Panc1 (cell line): ENCODE data around the gene GDF11. TPM values are rescaled to one million over a fixed set of nuclear protein-coding genes. Genes with fewer than 3 reads are reported as not detected.

Source experiments
- ATAC-seq: fragments of 200-7000 bp; cut with Tn5 transposase; 2 replicates; pipeline ENCODE4 v1.9.1; 2020; ENCODE audit warnings: mild to moderate bottlenecking, moderate library complexity
- BruUV-seq: library from RNA; stranded (reverse); fragments of 400-500 nt; replicated peaks from 2 replicates; lab custom pipeline; 2021; lab: Mats Ljungman, UMichigan
- CTCF ChIA-PET: fragments of 300-600 bp; sonication (Branson Sonifier 250); formaldehyde crosslinking; loops from one replicate; lab custom pipeline; 2022; ENCODE audit warnings: antibody characterized with exemption; lab: Charles Lee
- POLR2A ChIA-PET: fragments of 300-600 bp; sonication (Branson Sonifier 250); formaldehyde crosslinking; loops from one replicate; lab custom pipeline; 2022; ENCODE audit warnings: antibody characterized with exemption; lab: Charles Lee
- DNase-seq: peaks from one replicate; pipeline ENCODE4 v3.0.0-alpha.2; 2010; ENCODE audit warnings: low read depth, low spot score
- H3K27ac ChIP-seq: 2 replicates; pipeline ENCODE4 v1.5.1; 2011; ENCODE audit warnings: mild to moderate bottlenecking, low read length, inconsistent platforms
- H3K27me3 ChIP-seq: fragments of 200-500 bp; sonication (Bioruptor generic); 2 replicates; pipeline ENCODE4 v1.6.0; 2014; ENCODE audit warnings: low read length, inconsistent platforms; ENCODE audit not compliant: control insufficient read depth, insufficient read depth
- H3K36me3 ChIP-seq: fragments of 200-500 bp; sonication (Bioruptor generic); 2 replicates; pipeline ENCODE4 v1.5.1; 2014; ENCODE audit warnings: inconsistent platforms, mild to moderate bottlenecking, low read length, moderate library complexity; ENCODE audit not compliant: control insufficient read depth, insufficient read depth
- H3K4me1 ChIP-seq: 2 replicates; pipeline ENCODE4 v1.5.1; 2011; ENCODE audit warnings: inconsistent platforms, mild to moderate bottlenecking, low read length, moderate library complexity; ENCODE audit not compliant: control insufficient read depth, insufficient read depth
- H3K4me3 ChIP-seq, 2 experiments: 2 replicates each; pipeline ENCODE4 v1.5.1; 2011 to 2012; ENCODE audit warnings: low read depth in 2 of 2, low read length in 2 of 2, mild to moderate bottlenecking in 2 of 2, inconsistent platforms in 1 of 2, moderate library complexity in 1 of 2
- H3K9me3 ChIP-seq: fragments of 200-500 bp; sonication (Bioruptor generic); 2 replicates; pipeline ENCODE4 v1.5.1; 2014; ENCODE audit warnings: low read depth, mild to moderate bottlenecking, inconsistent platforms, low read length, moderate library complexity; ENCODE audit not compliant: control insufficient read depth, insufficient read depth
- CTCF ChIP-seq: fragments of 450-650 bp; IDR thresholded peaks from 2 replicates; pipeline ENCODE4 v1.5.1; 2017; ENCODE audit warnings: mild to moderate bottlenecking
- POLR2AphosphoS5 ChIP-seq: IDR thresholded peaks from 2 replicates; pipeline ENCODE4 v1.6.1; 2012; ENCODE audit warnings: mild to moderate bottlenecking, low read depth, low read length, moderate library complexity
- REST ChIP-seq, 2 experiments: IDR thresholded peaks; 2 replicates each; pipeline ENCODE4 v1.6.1; 2011 to 2012; ENCODE audit warnings: low read depth in 2 of 2, control low read depth in 1 of 2, low read length in 1 of 2, mild to moderate bottlenecking in 1 of 2, moderate library complexity in 1 of 2; ENCODE audit not compliant: insufficient read depth in 1 of 2
- SIN3A ChIP-seq: IDR thresholded peaks from 2 replicates; pipeline ENCODE4 v1.6.1; 2012; ENCODE audit warnings: low read depth, mild to moderate bottlenecking, low read length, moderate library complexity, borderline replicate concordance; ENCODE audit not compliant: insufficient read depth
- TCF7L2 ChIP-seq: IDR thresholded peaks from 2 replicates; pipeline ENCODE4 v1.6.1; 2011; ENCODE audit warnings: mild to moderate bottlenecking, low read depth, low read length, inconsistent platforms
- in situ Hi-C: cut with HindIII; loops from 2 replicates; pipeline ENCODE4 v1.10.0; 2016; ENCODE audit warnings: low sequenced_read_pairs, low pct_unique_long_range_greater_than_20kb
- intact Hi-C: fragments of 100-400 bp; cut with micrococcal nuclease; formaldehyde crosslinking; loops from one replicate; pipeline ENCODE4 v1.10.0; 2022; ENCODE audit not compliant: unreplicated experiment
- total RNA-seq: library from RNA; stranded (reverse); gene quantifications from one replicate; pipeline ENCODE4 v1.2.1, GENCODE V29; 2021; ENCODE audit not compliant: unreplicated experiment

The GDF11 gene
- total RNA-seq, 1 experiment from 2014 or later: 11.8 TPM

- TF ChIP-seq CTCF (peak; percentile 47), TCF7L2 (no peak)
- POLR2A ChIA-PET: interaction anchor here (0.8 to 1.3 kb wide), 2 partner anchors 10 to 79 kb away, joined by 4 to 5 read pairs; partner anchors contain the start of genes CD63, ORMDL2 and SARNP
- intact Hi-C loops (loop anchor here (2.0 to 5.0 kb wide), 2 partner anchors 58 to 78 kb away; partner anchors contain the start of genes ORMDL2 and SARNP), in situ Hi-C loops (no loop called here)
- CTCF ChIA-PET: interaction anchor here (0.6 to 2.7 kb wide), 13 partner anchors 9 to 1435 kb away, joined by 3 to 17 read pairs (median 6); partner anchors contain the start of genes ORMDL2, SARNP and SUOX
- Histone ChIP-seq H3K27me3 (no peaks in the 10 kb centered on the region), H3K9me3 (no peaks in the 10 kb centered on the region), H3K4me3 (peak overlapping the region; percentile 44 to 73), H3K36me3 (no peaks in the 10 kb centered on the region), H3K4me1 (peaks cover 12% of the 10 kb centered on the region), H3K27ac (no peak overlapping the region)
- ATAC-seq: no peak
- BruUV-seq: no TSS peak
- DNase-seq: no peak
Measured at GRCh38 chr12:55739025-55739378, 3.9 kb upstream of the GDF11 start.

DNA sequence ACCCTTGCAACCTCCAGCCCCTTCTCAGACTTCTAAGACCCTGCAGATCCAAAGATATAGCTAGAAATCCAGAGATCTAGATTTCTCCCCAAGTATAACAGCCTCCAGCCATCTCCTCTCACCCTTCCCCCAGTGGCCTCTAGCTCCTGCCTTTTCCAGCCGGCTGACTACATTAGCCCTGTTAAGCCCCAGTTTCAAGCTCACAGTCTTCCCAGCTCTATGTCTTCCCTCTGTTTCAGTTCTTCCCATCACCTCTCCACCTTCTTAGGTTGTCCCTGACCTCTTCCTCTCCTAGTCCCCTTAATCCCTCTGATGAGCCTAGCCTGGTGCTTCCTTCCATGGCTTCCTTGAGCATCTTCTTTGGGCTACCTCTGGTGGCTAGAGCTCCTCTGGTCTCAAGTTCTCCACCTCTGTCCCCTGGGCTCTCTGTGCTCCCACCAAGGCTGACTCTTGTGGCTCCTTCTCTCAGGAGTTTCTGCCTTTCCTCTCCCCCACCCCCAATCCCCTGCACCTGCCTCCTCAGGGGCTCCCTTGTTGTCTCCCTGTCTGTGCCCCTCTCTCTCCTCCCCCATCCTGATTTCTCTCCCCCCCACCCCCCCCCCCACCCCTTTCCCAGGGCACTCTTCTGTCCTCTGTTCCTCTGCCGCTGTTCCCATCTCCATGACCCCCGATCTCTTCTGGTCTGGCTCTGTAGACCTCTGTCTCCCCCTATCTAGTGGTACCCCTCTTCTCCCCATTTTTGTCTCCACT, 816 bp upstream of the GDF11 start:
- CTCF ChIA-PET: no interaction called here
- Histone ChIP-seq H3K9me3 (no peaks in the 10 kb centered on the region), H3K4me3 (peak overlapping the region; percentile 28 to 42; a peak in 3 of 4 replicates), H3K4me1 (peaks cover 31% of the 10 kb centered on the region), H3K36me3 (no peaks in the 10 kb centered on the region), H3K27ac (no peak overlapping the region), H3K27me3 (no peaks in the 10 kb centered on the region)
- no peak for ATAC-seq
- POLR2A ChIA-PET: interaction anchor here (0.6 kb wide), 1 partner anchor 62 kb away, joined by 3 read pairs; no protein-coding TSS in a partner anchor
- intact Hi-C loops (loop anchor here (10.0 kb wide), 1 partner anchor 203 kb away; no protein-coding TSS in a partner anchor), in situ Hi-C loops (no loop called here)
- DNase-seq: no peak
- BruUV-seq: no TSS peak
- TF ChIP-seq POLR2AphosphoS5 (no peak), TCF7L2 (no peak), REST (IDR thresholded peaks at IDR 0.05; ENCODE audit: insufficient read depth in 1 of 2, low read depth in 2 of 2, low read length in 1 of 2) (no peak), CTCF (no peak), SIN3A (no peak)
